Measurements from ENCODE around the gene PDZRN3. TPM values are rescaled to one million over a fixed set of nuclear protein-coding genes. Genes with fewer than 3 reads are reported as not detected.

Gene PDZRN3
- polyA plus RNA-seq, 1 of the 3 experiments (the other 2 are of a cell fraction) = 10.3 TPM

GRCh38 chr3:73504239-73504638 is 120.5 kb downstream of the PDZRN3 start:
- Histone ChIP-seq H3K27ac (ENCODE audit: low read depth in 2 of 2, low read length in 1 of 2) (peak overlapping the region; percentile 66 to 68; a peak in 3 of 4 replicates), H3K36me3 (replicated peaks in 1 of 2; ENCODE audit: control insufficient read depth in 1 of 2, insufficient read depth in 2 of 2, low read length in 1 of 2) (peaks cover 0 to 3% of the 10 kb centered on the region in 2 experiments), H3K9ac (no peak overlapping the region), H3K9me3 (no peaks in the 10 kb centered on the region), H2AFZ (ENCODE audit: low read depth) (no peak overlapping the region), H3K27me3 (ENCODE audit: insufficient read depth) (no peaks in the 10 kb centered on the region), H3K9me2 (no peaks in the 10 kb centered on the region), H3K79me2 (ENCODE audit: insufficient read depth) (peaks cover 72% of the 10 kb centered on the region), H4K20me1 (ENCODE audit: insufficient read depth) (peaks cover 12% of the 10 kb centered on the region; the same call in 1 of the 2 replicates), H3F3A (replicated peaks; ENCODE audit: insufficient read depth) (peaks cover 13% of the 10 kb centered on the region), H3K4me3 (ENCODE audit: low read depth in 2 of 2, low read length in 1 of 2) (no peak overlapping the region), H3K4me2 (peak overlapping the region; percentile 22; the same call in 1 of the 2 replicates), H3K4me1 (ENCODE audit: control insufficient read depth in 1 of 2, insufficient read depth in 2 of 2, low read depth in 1 of 2, low read length in 1 of 2) (peaks cover 13 to 24% of the 10 kb centered on the region in 2 experiments)
- WGBS (ENCODE audit: low lambda C conversion rate) = 79% methylated on average over 3 of the region's 3 CpGs
- POLR2A ChIA-PET = no interaction called here
- no peak for DNase-seq
- CTCF ChIA-PET = interaction anchor here (0.9 to 6.6 kb wide), 11 partner anchors 8 to 404 kb away, joined by 3 to 104 read pairs (median 11); no protein-coding TSS in a partner anchor
- TF ChIP-seq ZBTB33 (IDR thresholded peaks at IDR 0.05; ENCODE audit: borderline replicate concordance, low read depth) (no peak), FOSL2 (IDR thresholded peaks at IDR 0.05; ENCODE audit: borderline replicate concordance, low read depth) (no peak), MXI1 (IDR thresholded peaks at IDR 0.05; ENCODE audit: low read depth, low read length) (0 out of 2 replicates have a peak, but pooled peaks have one; percentile 34)

GRCh38 chr3:73503781-73504180 is 121.0 kb downstream of the PDZRN3 start:
- DNase-seq = no peak
- TF ChIP-seq TCF12 (IDR thresholded peaks at IDR 0.05) (no peak), REST (IDR thresholded peaks at IDR 0.05; ENCODE audit: low read depth, low read length) (no peak)
- Histone ChIP-seq H3K4me2 (peak overlapping the region; percentile 22), H3K27ac (ENCODE audit: low read depth in 2 of 2, low read length in 1 of 2) (peak overlapping the region; percentile 66 to 68), H3K79me2 (ENCODE audit: insufficient read depth) (peaks cover 67% of the 10 kb centered on the region), H3K4me1 (ENCODE audit: control insufficient read depth in 1 of 2, insufficient read depth in 2 of 2, low read depth in 1 of 2, low read length in 1 of 2) (peaks cover 11 to 19% of the 10 kb centered on the region in 2 experiments), H4K20me1 (ENCODE audit: insufficient read depth) (peaks cover 17% of the 10 kb centered on the region; the same call in 1 of the 2 replicates), H3K9me2 (no peaks in the 10 kb centered on the region), H2AFZ (ENCODE audit: low read depth) (no peak overlapping the region), H3K4me3 (ENCODE audit: low read depth in 2 of 2, low read length in 1 of 2) (no peak overlapping the region), H3K9me3 (no peaks in the 10 kb centered on the region), H3K36me3 (replicated peaks in 1 of 2; ENCODE audit: control insufficient read depth in 1 of 2, insufficient read depth in 2 of 2, low read length in 1 of 2) (peaks cover 0 to 3% of the 10 kb centered on the region in 2 experiments), H3K9ac (no peak overlapping the region; the same call in 1 of the 2 replicates), H3F3A (replicated peaks; ENCODE audit: insufficient read depth) (peaks cover 13% of the 10 kb centered on the region), H3K27me3 (ENCODE audit: insufficient read depth) (no peaks in the 10 kb centered on the region)
- CTCF ChIA-PET = interaction anchor here (0.8 to 6.6 kb wide), 16 partner anchors 9 to 404 kb away, joined by 3 to 104 read pairs (median 6); partner anchors contain the start of gene PDZRN3
- WGBS (ENCODE audit: low lambda C conversion rate) = 71% methylated on average over 4 of the region's 4 CpGs
- POLR2A ChIA-PET = no interaction called here

Measured in SK-N-SH (cell line).